HuH-7.5 (cell line): ENCODE results near the gene RTCA.
"Not testable (repeated sequence)": the region's sequence is repeated elsewhere in the genome, so short reads cannot be mapped to it uniquely, and the experiment has no call there.

ENCODE experiments used
- DNase-seq: peaks from one replicate; pipeline ENCODE4 v3.0.0; 2011; ENCODE audit warnings: low spot score

Gene RTCA

DNA sequence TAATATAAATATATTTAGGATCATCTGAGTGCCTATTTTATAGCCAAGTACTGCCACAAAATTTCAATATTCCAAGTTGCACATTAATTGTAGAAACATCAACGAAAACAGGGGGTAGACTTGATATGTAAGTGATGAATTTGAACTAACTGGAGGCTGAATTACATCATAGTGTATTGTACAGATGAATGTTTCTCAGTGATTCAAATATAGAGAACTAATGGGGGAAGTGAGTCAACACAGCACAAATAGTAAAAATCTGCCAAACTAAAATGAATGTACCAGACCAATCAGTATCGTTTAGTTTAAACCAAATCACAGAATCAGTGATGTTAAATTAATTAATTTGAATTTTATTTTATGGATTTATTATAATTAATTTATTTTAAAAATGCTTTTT lies 42.8 kb downstream of the RTCA start:
- no peak for DNase-seq

DNA sequence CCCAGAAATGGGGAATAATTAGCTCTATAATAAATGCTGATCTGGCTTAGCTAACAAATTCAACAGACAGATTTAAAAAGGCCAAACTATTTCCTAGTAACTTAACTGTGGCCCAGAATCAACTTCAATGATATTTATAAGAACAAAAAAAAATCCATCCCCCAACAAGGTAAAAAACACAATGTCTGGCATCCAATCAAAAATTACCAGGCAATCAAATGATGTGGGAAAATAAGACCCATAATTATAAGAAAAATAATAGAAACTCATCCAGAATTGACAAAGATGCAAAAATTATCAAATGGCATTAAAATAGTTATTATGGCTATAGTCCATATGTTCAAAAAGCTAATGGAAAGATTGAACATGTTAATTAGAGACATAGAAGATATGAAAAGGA lies 43.8 kb downstream of the RTCA start:
- DNase-seq, result no peak

GRCh38 chr1:100313382-100313781 lies 47.4 kb downstream of the RTCA start:
- DNase-seq, result no peak

GRCh38 chr1:100316622-100317021 lies 50.6 kb downstream of the RTCA start:
- no peak for DNase-seq

DNA sequence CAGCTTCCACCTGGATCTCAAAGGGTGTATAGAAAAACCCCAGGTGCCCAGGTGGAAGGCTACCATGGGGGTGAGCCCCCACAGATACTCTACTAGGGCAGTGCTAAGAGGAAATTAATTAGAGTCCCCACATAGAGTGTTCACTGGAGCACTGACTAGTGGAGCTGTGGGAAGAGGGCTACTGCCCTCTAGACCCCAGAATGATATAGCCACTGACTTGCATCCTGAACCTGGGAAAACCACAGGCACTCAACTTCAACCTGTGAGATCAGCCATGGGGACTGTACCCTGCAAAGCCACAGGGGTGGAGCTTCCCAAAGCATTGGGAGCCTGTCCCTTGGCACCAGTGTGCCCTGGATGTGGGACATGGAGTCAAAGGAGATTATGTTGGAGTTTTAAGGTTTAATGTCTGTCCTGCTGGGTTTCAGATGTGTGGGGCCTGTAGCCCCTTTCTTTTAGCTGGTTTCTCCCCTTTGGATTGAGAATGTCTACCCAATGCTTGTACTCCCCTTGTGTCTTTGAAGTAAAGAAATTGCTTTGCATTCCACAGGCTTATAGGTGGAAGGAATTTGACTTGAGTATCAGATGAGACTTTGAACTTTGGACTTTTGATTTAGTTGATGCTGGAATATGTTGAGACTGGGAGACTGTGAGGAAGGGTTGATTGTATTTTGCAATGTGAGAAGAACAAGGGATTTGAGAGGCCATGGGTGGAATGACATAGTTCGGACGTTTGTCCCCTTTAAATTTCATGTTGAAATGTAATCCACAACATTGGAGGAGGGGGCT lies 54.5 kb downstream of the RTCA start:
- DNase-seq, result no peak

GRCh38 chr1:100321100-100321493 lies 55.1 kb downstream of the RTCA start:
- DNase-seq, result no peak

DNA sequence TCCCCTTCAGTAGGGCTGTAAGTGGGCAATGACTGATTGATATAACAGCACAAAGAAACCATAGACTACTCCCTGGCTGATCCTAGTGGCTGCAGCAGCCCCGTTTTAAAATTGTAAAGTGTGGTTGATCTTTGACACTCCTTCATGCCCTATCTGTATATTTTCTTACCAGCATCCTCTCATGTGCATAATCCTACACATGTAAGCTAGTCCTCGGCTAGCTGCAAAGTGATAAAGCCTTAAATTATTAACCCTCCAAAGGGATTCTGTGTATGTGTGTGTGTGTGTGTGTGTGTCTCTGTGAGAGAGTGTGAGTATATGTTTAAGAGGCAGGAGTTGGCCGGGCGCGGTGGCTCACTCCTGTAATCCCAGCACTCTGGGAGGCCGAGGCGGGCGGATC lies 55.5 kb downstream of the RTCA start:
- DNase-seq, result no peak

DNA sequence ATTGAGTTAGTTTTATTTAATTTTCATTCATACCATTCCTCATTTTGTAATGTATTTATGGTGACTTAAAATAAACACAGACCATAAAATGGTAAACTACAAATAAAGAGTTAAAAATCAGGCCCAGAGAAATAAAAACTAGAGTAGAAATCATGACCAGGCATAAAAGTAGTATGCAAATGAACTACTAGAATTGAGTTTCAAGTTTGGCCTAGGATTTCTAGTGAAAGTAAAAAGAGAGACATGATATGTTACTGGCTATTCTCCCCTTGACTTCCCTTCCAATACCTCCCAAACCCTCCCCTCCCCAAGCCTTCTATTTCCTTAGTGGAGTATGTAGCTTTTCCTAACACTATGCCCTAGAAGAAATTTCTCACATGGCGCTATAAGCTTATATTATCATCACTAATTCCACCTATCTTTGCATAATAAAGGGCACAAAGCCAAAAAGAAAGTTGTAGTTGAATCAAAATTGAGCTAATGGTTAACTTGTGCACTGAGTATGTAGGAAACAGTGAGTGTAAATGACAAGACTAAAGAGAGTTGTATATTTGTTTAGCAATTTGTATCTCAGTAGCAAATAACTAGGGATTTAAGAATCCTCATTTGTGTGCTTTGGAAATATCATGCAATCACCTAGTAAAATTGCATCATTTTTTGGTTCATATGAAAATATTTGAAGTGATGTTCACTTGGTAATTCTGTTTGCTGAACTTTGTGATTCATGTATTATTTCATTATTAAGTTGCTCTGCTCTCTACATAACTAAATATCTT lies 56.6 kb downstream of the RTCA start:
- peak; percentile 15 for DNase-seq

- no peak for DNase-seq
Observed at GRCh38 chr1:100323419-100324106, 57.5 kb downstream of the RTCA start.

GRCh38 chr1:100325415-100326324 lies 59.7 kb downstream of the RTCA start:
- no peak for DNase-seq

GRCh38 chr1:100326325-100326670 lies 60.3 kb downstream of the RTCA start:
- not testable (repeated sequence) for DNase-seq

DNA sequence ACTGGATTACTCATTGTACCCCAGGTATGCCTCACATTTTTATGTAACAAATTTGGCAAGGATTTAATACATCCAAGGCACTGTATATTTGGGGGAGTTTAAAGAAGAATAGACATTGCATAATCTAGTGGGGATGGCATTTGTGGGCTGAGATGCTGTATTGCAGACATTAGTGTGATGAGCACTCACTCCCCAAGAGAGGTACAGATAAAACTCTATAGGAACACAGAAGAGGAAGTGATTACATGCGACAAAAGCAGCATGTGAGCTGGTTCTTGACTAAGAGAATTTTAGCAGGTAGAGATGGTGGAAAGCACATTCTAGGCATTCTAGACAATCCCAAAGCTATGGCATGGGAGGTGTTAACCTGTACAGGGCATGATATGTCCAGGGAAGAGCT lies 62.1 kb downstream of the RTCA start:
- DNase-seq, result no peak

DNA sequence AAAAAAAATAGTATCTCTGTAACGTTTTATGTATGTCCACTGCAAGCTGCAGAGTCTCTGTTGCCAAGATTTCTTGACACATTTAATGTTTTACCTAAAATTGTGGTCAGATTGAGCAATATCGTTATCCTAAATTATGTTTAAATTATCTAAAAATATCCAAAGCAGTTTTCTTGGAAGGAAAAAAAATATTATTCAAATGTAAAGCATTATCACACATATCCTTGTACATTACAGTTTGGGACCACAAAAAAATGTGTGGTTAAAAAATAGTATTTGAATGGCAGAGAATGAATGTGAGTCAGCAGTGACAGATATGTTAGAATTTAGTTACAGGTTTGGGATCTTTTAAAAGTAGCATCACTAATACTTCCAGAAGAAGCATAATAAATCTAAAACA lies 65.1 kb downstream of the RTCA start:
- DNase-seq, result not testable (repeated sequence)

GRCh38 chr1:100332331-100332730 lies 66.3 kb downstream of the RTCA start:
- DNase-seq, result no peak

DNA sequence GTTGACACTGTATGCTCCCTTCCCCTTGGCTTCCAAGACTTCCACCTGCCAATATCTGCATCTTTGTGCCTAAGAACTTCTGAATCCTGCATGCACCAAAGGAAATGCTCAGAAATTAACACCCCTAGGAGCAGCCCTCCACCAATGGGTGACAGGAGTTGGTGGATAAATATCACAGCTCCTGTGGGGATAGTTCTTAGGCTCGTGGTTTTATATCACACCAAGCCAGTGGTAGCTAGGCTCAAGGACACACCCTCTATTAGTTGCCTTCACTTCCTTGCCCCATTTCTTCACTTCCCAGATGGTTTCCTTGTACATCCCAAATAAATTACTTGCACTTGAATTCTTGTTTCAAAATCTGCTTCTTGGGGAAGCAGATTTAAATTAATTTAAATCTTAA lies 69.4 kb downstream of the RTCA start:
- no peak for DNase-seq

- DNase-seq, result not testable (repeated sequence)
Observed at GRCh38 chr1:100337878-100338277, 71.9 kb downstream of the RTCA start.

DNA sequence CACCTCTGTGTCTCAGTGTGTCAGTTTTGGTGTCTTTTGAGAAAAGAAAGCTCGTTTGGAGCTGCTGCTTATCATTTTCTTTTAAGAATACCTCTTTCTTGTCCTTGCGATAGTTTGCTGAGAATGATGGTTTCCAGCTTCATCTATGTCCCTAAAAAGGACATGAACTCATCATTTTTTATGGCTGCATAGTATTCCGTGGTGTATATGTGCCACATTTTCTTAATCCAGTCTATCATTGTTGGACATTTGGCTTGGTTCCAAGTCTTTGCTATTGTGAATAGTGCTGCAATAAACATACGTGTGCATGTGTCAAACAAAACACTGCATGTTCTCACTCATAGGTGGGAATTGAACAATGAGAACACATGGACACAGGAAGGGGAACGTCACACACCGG lies 73.7 kb downstream of the RTCA start:
- not testable (repeated sequence) for DNase-seq

- DNase-seq, result no peak
Observed at GRCh38 chr1:100340494-100340893, 74.5 kb downstream of the RTCA start.

- no peak for DNase-seq
Observed at GRCh38 chr1:100342348-100342747, 76.3 kb downstream of the RTCA start.
